B cell (primary cell): ENCODE data around the gene CCDC177. TPM values are rescaled to one million over a fixed set of nuclear protein-coding genes. Genes with fewer than 3 reads are reported as not detected.
A peak's percentile ranks its signal among the peaks of the same experiment; 100 is the strongest.

Experiments used
- ATAC-seq: fragments of 200-7000 bp; cut with Tn5 transposase; one replicate; pipeline ENCODE4 v1.10.0; 2021; ENCODE audit warnings: low read depth, mild to moderate bottlenecking, moderate number of reproducible peaks, moderate library complexity
- CTCF ChIA-PET: fragments of 350-600 bp; sonication (Branson Sonifier 250); formaldehyde crosslinking; loops from one replicate; lab custom pipeline; 2021; ENCODE audit warnings: antibody characterized with exemption, inconsistent platforms; lab: Charles Lee
- POLR2A ChIA-PET: fragments of 350-600 bp; sonication (Branson Sonifier 250); formaldehyde crosslinking; loops from one replicate; lab custom pipeline; 2021; ENCODE audit warnings: antibody characterized with exemption; lab: Charles Lee
- DNase-seq: peaks from one replicate; pipeline ENCODE4 v3.0.0; 2013
- H2AFZ ChIP-seq: 2 replicates; pipeline ENCODE4 v1.6.1; 2012; ENCODE audit warnings: mild to moderate bottlenecking, low read depth, low read length; ENCODE audit not compliant: insufficient read depth, poor library complexity, severe bottlenecking
- H3K27ac ChIP-seq, 2 donors: 1 replicate in 1 of 2; 2 replicates in 1 of 2; pipeline ENCODE4 v1.5.1; 2012 to 2013; ENCODE audit warnings: low read length in 2 of 2, mild to moderate bottlenecking in 2 of 2, moderate library complexity in 1 of 2
- H3K27me3 ChIP-seq, 4 experiments: fragments of 200-600 bp in 1 of 4; sonication (generic) in 1 of 4; replicated peaks in 1 of 4; 1 replicate in 2 of 4; 2 replicates in 2 of 4; pipeline versions ENCODE4 v1.6.1 to v1.7.0; 2013 to 2016; ENCODE audit warnings: low read length in 3 of 4, mild to moderate bottlenecking in 2 of 4, mixed read lengths in 1 of 4, moderate library complexity in 1 of 4; ENCODE audit not compliant: insufficient read depth in 4 of 4, control insufficient read depth in 3 of 4; ENCODE audit errors: control extremely low read depth in 1 of 4
- H3K36me3 ChIP-seq, 2 experiments: replicated peaks in 1 of 2; 1 replicate in 1 of 2; 2 replicates in 1 of 2; pipeline versions ENCODE4 v1.6.1 to v1.7.1; 2013; ENCODE audit warnings: low read length in 1 of 2; ENCODE audit not compliant: insufficient read depth in 2 of 2, control insufficient read depth in 1 of 2; ENCODE audit errors: control extremely low read depth in 1 of 2, extremely low read depth in 1 of 2
- H3K4me1 ChIP-seq, 2 donors: fragments of 200-600 bp in 1 of 2; sonication (generic) in 1 of 2; 1 replicate in 1 of 2; 2 replicates in 1 of 2; pipeline versions ENCODE4 v1.5.1 to v1.6.1; 2013 to 2017; ENCODE audit warnings: low read length in 2 of 2; ENCODE audit not compliant: control insufficient read depth in 2 of 2, insufficient read depth in 2 of 2
- H3K4me2 ChIP-seq: replicated peaks from 2 replicates; pipeline ENCODE3; 2012; ENCODE audit warnings: mild to moderate bottlenecking, low read depth, low read length; ENCODE audit not compliant: poor library complexity, severe bottlenecking
- H3K4me3 ChIP-seq, 5 experiments: fragments of 200-600 bp in 1 of 5; sonication (generic) in 1 of 5; 1 replicate in 3 of 5; 2 replicates in 2 of 5; pipeline versions ENCODE4 v1.5.1 to v1.7.0; 2011 to 2016; ENCODE audit warnings: low read length in 4 of 5, mild to moderate bottlenecking in 4 of 5, low read depth in 2 of 5, control low read depth in 1 of 5, moderate library complexity in 1 of 5; ENCODE audit not compliant: insufficient read depth in 1 of 5; ENCODE audit errors: control extremely low read depth in 1 of 5, extremely low read depth in 1 of 5
- H3K79me2 ChIP-seq: fragments of 200-600 bp; sonication (generic); one replicate; pipeline ENCODE4 v1.6.0; 2016; ENCODE audit warnings: low read length; ENCODE audit not compliant: control insufficient read depth, insufficient read depth
- H3K9ac ChIP-seq: fragments of 200-600 bp; sonication (generic); 2 replicates; pipeline ENCODE4 v1.6.1; 2017; ENCODE audit warnings: mild to moderate bottlenecking, low read length, moderate library complexity
- H3K9me3 ChIP-seq, 3 donors: one replicate each; pipeline versions ENCODE4 v1.6.1 to v1.7.1; 2013; ENCODE audit warnings: low read length in 2 of 3; ENCODE audit not compliant: control insufficient read depth in 2 of 3, insufficient read depth in 1 of 3; ENCODE audit errors: control extremely low read depth in 1 of 3
- H4K20me1 ChIP-seq: 2 replicates; pipeline ENCODE4 v1.6.0; 2012; ENCODE audit warnings: mild to moderate bottlenecking, low read length; ENCODE audit not compliant: insufficient read depth, control insufficient read depth, poor library complexity, severe bottlenecking
- H3K27ac Mint-ChIP-seq: one replicate; pipeline ENCODE4 v1.8.0; 2021; ENCODE audit warnings: mixed read lengths
- H3K27me3 Mint-ChIP-seq: one replicate; pipeline ENCODE4 v1.8.0; 2021; ENCODE audit warnings: mixed read lengths
- H3K4me1 Mint-ChIP-seq: one replicate; pipeline ENCODE4 v1.8.0; 2021; ENCODE audit warnings: mixed read lengths
- H3K4me3 Mint-ChIP-seq: one replicate; pipeline ENCODE4 v1.8.0; 2021; ENCODE audit warnings: mixed read lengths
- H3K9me3 Mint-ChIP-seq: one replicate; pipeline ENCODE4 v1.8.0; 2022; ENCODE audit warnings: mixed read lengths; ENCODE audit not compliant: insufficient read depth
- CTCF ChIP-seq: fragments of 200-600 bp; IDR thresholded peaks from one replicate; pipeline ENCODE4 v1.8.0; 2022; ENCODE audit warnings: antibody characterized with exemption, mild to moderate bottlenecking
- EZH2 ChIP-seq: IDR thresholded peaks from 2 replicates; pipeline ENCODE4 v1.6.1; 2012; ENCODE audit warnings: borderline replicate concordance, low read depth, mild to moderate bottlenecking, moderate library complexity, low read length; ENCODE audit not compliant: insufficient read depth, poor library complexity, severe bottlenecking
- WGBS: methylation state at CpG from one replicate; pipeline ENCODE4 v1.1.5; 2013; ENCODE audit warnings: missing lambda C conversion rate; ENCODE audit not compliant: insufficient coverage; 5-methylcytosine and 5-hydroxymethylcytosine counted together
- intact Hi-C: fragments of 100-400 bp; cut with micrococcal nuclease; formaldehyde crosslinking; loops from one replicate; pipeline ENCODE4 v1.10.0; 2022
- polyA plus RNA-seq: library from polyadenylated mRNA; depleted of rRNA; stranded (reverse); fragments of >200 nt; gene quantifications from 2 replicates; pipeline ENCODE4 v1.2.3, GENCODE V29; 2012
- total RNA-seq, 2 donors: library from RNA; stranded (reverse); fragments of 120-200 nt in 1 of 2; gene quantifications; 1 replicate in 1 of 2; 2 replicates in 1 of 2; pipeline versions ENCODE4 v1.2.3 to v1.2.4, GENCODE V29; 2013 to 2022

CCDC177 gene
- total and polyA plus RNA-seq, 2 donors (not counting 1 experiment from before 2014, with no cell fraction given) = not detected

DNA sequence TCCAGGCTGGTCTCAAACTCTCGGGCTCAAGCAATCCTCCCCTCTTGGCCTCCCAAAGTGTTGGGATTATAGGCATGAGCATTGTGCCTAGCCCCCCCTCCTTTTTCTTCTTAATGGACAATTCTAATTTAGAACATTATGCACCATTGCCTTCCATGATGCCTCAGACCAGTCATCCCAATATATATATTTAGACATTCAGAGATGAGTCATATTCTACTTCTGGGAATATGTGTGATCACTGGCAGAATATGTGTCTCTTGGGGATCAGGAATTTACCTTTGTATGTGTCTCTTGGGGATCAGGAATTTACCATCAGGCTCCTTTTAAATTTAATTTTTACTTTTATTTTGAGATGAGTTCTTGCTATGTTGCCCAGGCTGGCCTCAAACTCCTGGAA lies 7.5 kb upstream of the CCDC177 start:
- ATAC-seq = no peak
- intact Hi-C loops = no loop called here
- no peak overlapping the region for H3K27ac Mint-ChIP-seq
- H3K27me3 ChIP-seq = no peaks in the 10 kb centered on the region
- ChIA-PET POLR2A (no interaction called here), CTCF (interaction anchor here (1.6 to 8.4 kb wide), 2 partner anchors 23 to 144 kb away, joined by 3 to 101 read pairs; no protein-coding TSS in a partner anchor)
- no peak overlapping the region for H3K4me2 ChIP-seq
- no peak for DNase-seq
- H3K79me2 ChIP-seq = no peaks in the 10 kb centered on the region
- H3K36me3 ChIP-seq = no peaks in the 10 kb centered on the region
- H2AFZ ChIP-seq = no peak overlapping the region
- no peak overlapping the region for H3K4me3 Mint-ChIP-seq
- H3K27me3 Mint-ChIP-seq = peaks cover 13% of the 10 kb centered on the region
- H3K4me3 ChIP-seq = no peak overlapping the region
- no peak overlapping the region for H3K9ac ChIP-seq
- H3K4me1 ChIP-seq = peaks cover 0 to 8% of the 10 kb centered on the region in 2 donors
- H3K9me3 Mint-ChIP-seq = no peaks in the 10 kb centered on the region
- TF ChIP-seq EZH2 (no peak), CTCF (no peak)
- H4K20me1 ChIP-seq = no peaks in the 10 kb centered on the region
- no peak overlapping the region for H3K27ac ChIP-seq
- H3K9me3 ChIP-seq = peaks cover 0 to 4% (median 1%) of the 10 kb centered on the region in 3 donors
- WGBS = no CpG with 5 or more reads among the region's 1 CpG
- H3K4me1 Mint-ChIP-seq = peaks cover 10% of the 10 kb centered on the region

DNA sequence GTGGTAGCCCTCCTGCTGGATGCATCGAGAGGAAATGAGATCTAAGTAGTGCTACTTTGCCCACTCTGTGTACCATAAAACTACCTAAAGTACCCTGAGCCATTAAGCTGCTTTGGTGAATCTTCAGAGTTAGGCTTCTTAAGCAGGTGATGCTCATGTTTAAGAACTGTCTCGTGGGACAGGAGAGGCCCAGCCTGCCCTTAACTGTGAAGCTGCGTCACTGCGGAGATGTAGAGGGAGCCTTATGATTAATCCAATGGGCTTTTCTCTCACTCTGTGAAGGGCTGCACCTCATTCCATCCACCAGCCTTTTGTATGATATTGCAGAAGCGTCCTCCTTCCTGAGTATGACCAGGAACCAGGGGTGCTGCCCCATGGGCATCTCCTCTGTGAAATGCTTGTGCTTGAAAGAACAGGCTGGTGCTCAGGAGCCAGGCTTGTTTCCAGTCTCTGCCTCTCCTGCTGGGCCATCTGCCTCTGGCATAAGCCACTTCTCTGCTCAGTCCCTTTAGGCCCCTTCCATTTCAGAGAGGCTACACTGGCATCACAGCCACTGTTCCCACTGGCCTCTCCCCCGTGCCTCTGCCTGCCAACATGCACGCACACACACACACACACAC lies 6.8 kb upstream of the CCDC177 start:
- no peak overlapping the region for H3K9ac ChIP-seq
- ATAC-seq (no peak), DNase-seq (no peak)
- peaks cover 0 to 4% (median 1%) of the 10 kb centered on the region in 3 donors for H3K9me3 ChIP-seq
- intact Hi-C loops = no loop called here
- H3K27me3 Mint-ChIP-seq = peaks cover 18% of the 10 kb centered on the region
- H3K79me2 ChIP-seq = no peaks in the 10 kb centered on the region
- H3K4me2 ChIP-seq = no peak overlapping the region
- no peak for TF ChIP-seq CTCF
- no peak for TF ChIP-seq EZH2
- ChIA-PET POLR2A (no interaction called here), CTCF (interaction anchor here (0.9 to 8.4 kb wide), 4 partner anchors 10 to 339 kb away, joined by 3 to 101 read pairs (median 4); no protein-coding TSS in a partner anchor)
- peaks cover 0 to 7% (median 1%) of the 10 kb centered on the region in 4 experiments for H3K27me3 ChIP-seq
- peaks cover 10% of the 10 kb centered on the region for H3K4me1 Mint-ChIP-seq
- H3K4me3 Mint-ChIP-seq = no peak overlapping the region
- no peaks in the 10 kb centered on the region for H3K36me3 ChIP-seq
- peak overlapping the region; percentile 5 for H2AFZ ChIP-seq
- H3K27ac ChIP-seq = no peak overlapping the region
- no peak overlapping the region for H3K4me3 ChIP-seq
- no peaks in the 10 kb centered on the region for H3K9me3 Mint-ChIP-seq
- 93% methylated on average over 3 of the region's 7 CpGs for WGBS
- peak overlapping the region; percentile 37 for H3K27ac Mint-ChIP-seq
- no peaks in the 10 kb centered on the region for H4K20me1 ChIP-seq
- H3K4me1 ChIP-seq = peaks cover 0 to 8% of the 10 kb centered on the region in 2 donors
